ENCODE data around the gene GLIPR1L2. TPM values are rescaled to one million over a fixed set of nuclear protein-coding genes. Genes with fewer than 3 reads are reported as not detected.
A peak's percentile ranks its signal among the peaks of the same experiment; 100 is the strongest.

The GLIPR1L2 gene
- total and polyA plus RNA-seq, 8 donors = 0.46 to 0.93 (median 0.78) TPM; not detected in 5

DNA sequence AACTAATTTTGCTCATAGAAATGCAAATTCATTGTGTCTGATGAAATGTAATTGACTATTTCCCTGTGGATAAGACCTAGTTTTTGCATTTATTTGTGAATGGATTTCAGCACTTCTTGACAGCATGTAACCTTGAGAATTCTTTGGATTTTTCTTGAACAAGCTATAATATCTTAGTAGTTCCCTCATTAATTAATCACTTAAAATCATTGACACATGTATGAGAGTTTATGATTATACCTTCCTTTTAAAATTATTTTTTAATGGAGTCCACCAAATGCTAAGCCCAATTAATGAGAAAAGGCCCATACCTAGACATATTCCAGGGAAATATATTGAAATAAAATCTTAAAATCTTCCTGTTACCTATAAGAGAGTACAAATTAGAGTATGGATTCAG lies 16.8 kb downstream of the GLIPR1L2 start:
- H3K27me3 ChIP-seq = no peaks in the 10 kb centered on the region
- no peak for DNase-seq
- intact Hi-C loops (cut with DNase I; ENCODE audit: low total_unique reads) = no loop called here
- no peaks in the 10 kb centered on the region for H3K9me3 ChIP-seq
- no peak overlapping the region for H3K4me3 ChIP-seq
- no peaks in the 10 kb centered on the region for H3K36me3 ChIP-seq
- no peak overlapping the region for H3K27ac ChIP-seq
- no peaks in the 10 kb centered on the region for H3K4me1 ChIP-seq
- TF ChIP-seq POLR2A (IDR thresholded peaks at IDR 0.05) (no peak), EP300 (IDR thresholded peaks at IDR 0.05) (no peak), POLR2AphosphoS5 (IDR thresholded peaks at IDR 0.05) (no peak)
- TF ChIP-seq, protein P1, sequence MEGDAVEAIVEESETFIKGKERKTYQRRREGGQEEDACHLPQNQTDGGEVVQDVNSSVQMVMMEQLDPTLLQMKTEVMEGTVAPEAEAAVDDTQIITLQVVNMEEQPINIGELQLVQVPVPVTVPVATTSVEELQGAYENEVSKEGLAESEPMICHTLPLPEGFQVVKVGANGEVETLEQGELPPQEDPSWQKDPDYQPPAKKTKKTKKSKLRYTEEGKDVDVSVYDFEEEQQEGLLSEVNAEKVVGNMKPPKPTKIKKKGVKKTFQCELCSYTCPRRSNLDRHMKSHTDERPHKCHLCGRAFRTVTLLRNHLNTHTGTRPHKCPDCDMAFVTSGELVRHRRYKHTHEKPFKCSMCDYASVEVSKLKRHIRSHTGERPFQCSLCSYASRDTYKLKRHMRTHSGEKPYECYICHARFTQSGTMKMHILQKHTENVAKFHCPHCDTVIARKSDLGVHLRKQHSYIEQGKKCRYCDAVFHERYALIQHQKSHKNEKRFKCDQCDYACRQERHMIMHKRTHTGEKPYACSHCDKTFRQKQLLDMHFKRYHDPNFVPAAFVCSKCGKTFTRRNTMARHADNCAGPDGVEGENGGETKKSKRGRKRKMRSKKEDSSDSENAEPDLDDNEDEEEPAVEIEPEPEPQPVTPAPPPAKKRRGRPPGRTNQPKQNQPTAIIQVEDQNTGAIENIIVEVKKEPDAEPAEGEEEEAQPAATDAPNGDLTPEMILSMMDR (IDR thresholded peaks at IDR 0.05) = no peak

- Histone ChIP-seq H3K4me3 (no peak overlapping the region), H3K9me3 (no peaks in the 10 kb centered on the region), H3K27ac (no peak overlapping the region), H3K4me1 (no peaks in the 10 kb centered on the region), H3K36me3 (no peaks in the 10 kb centered on the region), H3K27me3 (no peaks in the 10 kb centered on the region)
- 88 to 98% (median 96%) methylated on average over 2 of the region's 2 CpGs for WGBS, 5 donors
- TF ChIP-seq POLR2A (IDR thresholded peaks at IDR 0.05) (no peak), POLR2AphosphoS5 (IDR thresholded peaks at IDR 0.05) (no peak), EP300 (IDR thresholded peaks at IDR 0.05) (no peak)
- TF ChIP-seq, protein P1 (IDR thresholded peaks at IDR 0.05) = no peak
- intact Hi-C loops (cut with DNase I; ENCODE audit: low total_unique reads) = no loop called here
- DNase-seq = no peak
Observed at GRCh38 chr12:75409830-75410229, 18.9 kb downstream of the GLIPR1L2 start.

GRCh38 chr12:75414671-75415070 lies 23.8 kb downstream of the GLIPR1L2 start:
- no peak overlapping the region for H3K27ac ChIP-seq
- H3K36me3 ChIP-seq = no peaks in the 10 kb centered on the region
- H3K4me3 ChIP-seq = no peak overlapping the region
- no peaks in the 10 kb centered on the region for H3K27me3 ChIP-seq
- H3K9me3 ChIP-seq = no peaks in the 10 kb centered on the region
- 76 to 83% (median 79%) methylated on average over 1 of the region's 1 CpG for WGBS, 5 donors
- H3K4me1 ChIP-seq = no peaks in the 10 kb centered on the region
- intact Hi-C loops (cut with DNase I; ENCODE audit: low total_unique reads) = no loop called here
- no peak for TF ChIP-seq POLR2AphosphoS5 (IDR thresholded peaks at IDR 0.05)
- no peak for TF ChIP-seq EP300 (IDR thresholded peaks at IDR 0.05)
- no peak for DNase-seq

DNA sequence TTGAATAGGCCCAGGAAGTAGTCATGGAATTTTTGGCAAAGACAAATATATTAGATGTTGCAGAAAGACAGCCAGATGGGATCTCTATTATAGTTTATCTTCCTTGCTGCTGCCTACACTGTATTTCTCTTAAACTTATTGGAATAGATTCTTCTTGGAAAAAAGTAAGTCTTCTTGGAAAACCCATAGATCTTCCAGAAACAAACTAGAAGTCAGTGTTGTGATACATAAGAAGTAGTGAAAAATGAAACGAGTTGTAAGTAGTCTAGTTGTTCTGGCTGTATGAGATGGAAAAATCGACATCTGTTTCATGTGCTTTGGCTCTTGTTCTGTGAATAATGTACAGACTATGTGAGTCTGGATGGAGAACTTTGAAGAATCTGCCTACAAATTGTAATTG lies 29.0 kb downstream of the GLIPR1L2 start:
- intact Hi-C loops (cut with DNase I; ENCODE audit: low total_unique reads) = no loop called here
- no peaks in the 10 kb centered on the region for H3K36me3 ChIP-seq
- no peak overlapping the region for H3K27ac ChIP-seq
- TF ChIP-seq EP300 (IDR thresholded peaks at IDR 0.05) = no peak
- no peak for TF ChIP-seq POLR2A (IDR thresholded peaks at IDR 0.05)
- TF ChIP-seq, protein P1 (IDR thresholded peaks at IDR 0.05) = no peak
- no peak for TF ChIP-seq POLR2AphosphoS5 (IDR thresholded peaks at IDR 0.05)
- H3K4me3 ChIP-seq = no peak overlapping the region
- no peaks in the 10 kb centered on the region for H3K9me3 ChIP-seq
- WGBS, 5 donors = 82 to 89% (median 86%) methylated on average over 2 of the region's 2 CpGs
- no peaks in the 10 kb centered on the region for H3K4me1 ChIP-seq
- H3K27me3 ChIP-seq = no peaks in the 10 kb centered on the region
- peak in 1 of 2 donors; percentile 24 for DNase-seq

GRCh38 chr12:75427491-75427890 lies 36.6 kb downstream of the GLIPR1L2 start:
- DNase-seq = no peak
- intact Hi-C loops (cut with DNase I; ENCODE audit: low total_unique reads) = no loop called here
- no peaks in the 10 kb centered on the region for H3K27me3 ChIP-seq
- no peak overlapping the region for H3K27ac ChIP-seq
- H3K36me3 ChIP-seq = no peaks in the 10 kb centered on the region
- no peak overlapping the region for H3K4me3 ChIP-seq
- WGBS, 5 donors = 0 to 87% (median 45%) methylated on average over 1 of the region's 1 CpG
- H3K4me1 ChIP-seq = no peaks in the 10 kb centered on the region
- H3K9me3 ChIP-seq = peaks cover 3 to 24% (median 11%) of the 10 kb centered on the region in 4 donors
- TF ChIP-seq, protein P1 (IDR thresholded peaks at IDR 0.05) = no peak
- TF ChIP-seq EP300 (IDR thresholded peaks at IDR 0.05) = no peak
- no peak for TF ChIP-seq POLR2A (IDR thresholded peaks at IDR 0.05)
- TF ChIP-seq POLR2AphosphoS5 (IDR thresholded peaks at IDR 0.05) = no peak
